DMS 273 (cell line): ENCODE data around the gene WWC2.
"Not testable (repeated sequence)": the region's sequence is repeated elsewhere in the genome, so short reads cannot be mapped to it uniquely, and the experiment has no call there.

Source experiments
- DNase-seq: peaks from one replicate; lab custom pipeline; 2025; ENCODE audit not compliant: unreplicated experiment; lab: John Stamatoyannopoulos, UW

Gene WWC2

DNA sequence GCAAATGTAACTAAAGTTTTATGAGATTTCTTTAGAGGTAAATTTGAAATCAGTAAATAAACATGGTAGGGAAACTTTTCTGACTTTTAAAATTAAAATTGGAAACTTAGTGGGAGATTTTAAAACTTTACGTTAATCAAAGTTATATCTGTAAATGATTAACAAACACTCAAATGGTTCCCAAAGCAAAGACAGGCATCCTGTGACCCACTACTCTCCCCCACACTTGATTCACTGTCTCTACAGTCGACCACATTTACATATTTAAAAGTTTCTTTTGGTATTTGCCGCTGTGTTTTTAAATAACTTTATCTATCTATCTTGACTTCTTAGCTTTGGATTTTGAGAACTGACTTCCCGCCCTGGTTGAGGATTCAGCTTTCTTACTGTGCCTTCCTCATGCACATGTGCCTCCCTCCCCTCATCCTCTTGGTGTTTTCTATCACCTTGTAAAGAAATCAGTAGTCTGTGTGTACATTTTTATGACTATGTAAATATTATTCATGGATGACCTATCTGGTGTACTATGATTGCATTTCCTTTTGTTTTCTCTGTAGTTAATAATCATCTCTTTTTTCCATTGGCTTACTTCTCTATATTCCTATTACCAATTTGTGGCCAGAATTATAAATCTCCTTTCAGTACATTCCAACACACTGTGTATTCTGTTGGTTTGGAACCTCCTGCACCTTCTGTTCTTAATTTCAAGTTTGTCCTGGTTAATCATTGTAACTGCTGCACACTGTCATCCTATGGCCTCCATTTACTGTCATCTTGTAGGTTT is 72.6 kb downstream of the WWC2 start:
- DNase-seq, result no peak

DNA sequence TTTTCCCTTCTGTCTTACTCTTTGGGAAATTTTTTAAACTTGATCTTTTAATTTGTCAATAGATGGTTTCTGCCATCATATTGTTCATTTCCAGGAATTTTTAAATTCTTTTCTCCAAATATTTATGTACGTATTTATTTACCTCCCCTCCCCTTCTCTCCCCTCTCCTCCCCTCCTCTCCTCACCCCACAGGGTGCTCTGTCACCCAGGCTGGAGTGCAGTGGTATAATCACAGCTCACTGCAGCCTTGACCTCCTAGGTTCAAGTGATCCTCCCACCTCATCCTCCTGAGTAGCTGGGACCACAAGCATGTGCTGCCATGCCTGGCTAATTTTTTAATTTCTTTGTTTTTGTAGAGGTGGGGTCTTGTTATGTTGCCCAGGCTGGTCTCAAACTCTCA is 73.8 kb downstream of the WWC2 start:
- no peak for DNase-seq

DNA sequence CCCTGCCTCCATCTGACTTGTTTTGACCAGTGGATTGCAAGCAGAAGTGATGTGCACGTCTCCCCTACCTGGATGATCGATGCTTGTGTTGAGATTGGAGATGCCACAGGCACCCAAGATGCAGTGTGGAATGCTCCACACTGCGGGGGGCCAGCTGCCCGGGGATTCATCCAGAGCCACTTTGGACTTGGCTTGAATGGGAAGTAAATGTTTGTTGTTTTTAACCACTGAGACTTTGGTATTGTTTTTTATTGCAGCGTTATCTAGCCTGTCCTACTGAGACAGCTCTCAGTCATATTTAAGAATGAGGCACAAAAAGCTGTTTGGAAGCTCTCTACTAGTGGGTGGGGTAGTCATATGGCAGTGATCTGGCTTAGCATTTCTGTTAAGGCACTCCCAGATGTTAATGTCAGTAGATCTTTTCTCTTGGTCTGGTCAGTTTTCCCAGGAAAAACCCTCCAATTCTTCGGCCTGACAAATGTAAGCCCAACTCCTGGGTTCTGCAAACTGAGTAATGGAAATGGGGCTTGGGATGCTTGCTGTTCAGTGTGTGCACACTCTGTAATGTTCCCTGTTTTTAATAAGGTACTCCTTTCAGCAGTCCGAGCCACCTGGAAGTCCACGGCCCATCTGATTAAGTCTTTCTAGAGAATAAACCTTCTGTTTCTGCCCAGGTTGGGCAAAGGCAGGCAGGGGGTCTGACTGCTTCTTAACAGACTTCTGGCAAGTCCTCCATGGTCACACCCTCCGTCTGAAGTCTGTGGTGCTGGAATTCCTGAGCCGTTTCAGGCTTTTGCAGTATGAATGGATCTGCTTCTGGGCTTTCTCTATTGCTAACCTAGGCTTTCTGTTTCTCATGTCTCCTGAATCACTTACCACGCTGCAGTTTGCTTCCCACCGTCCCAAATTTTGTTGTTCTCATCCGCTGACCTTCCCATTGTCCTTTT is 74.8 kb downstream of the WWC2 start:
- peak; percentile 35 for DNase-seq

DNA sequence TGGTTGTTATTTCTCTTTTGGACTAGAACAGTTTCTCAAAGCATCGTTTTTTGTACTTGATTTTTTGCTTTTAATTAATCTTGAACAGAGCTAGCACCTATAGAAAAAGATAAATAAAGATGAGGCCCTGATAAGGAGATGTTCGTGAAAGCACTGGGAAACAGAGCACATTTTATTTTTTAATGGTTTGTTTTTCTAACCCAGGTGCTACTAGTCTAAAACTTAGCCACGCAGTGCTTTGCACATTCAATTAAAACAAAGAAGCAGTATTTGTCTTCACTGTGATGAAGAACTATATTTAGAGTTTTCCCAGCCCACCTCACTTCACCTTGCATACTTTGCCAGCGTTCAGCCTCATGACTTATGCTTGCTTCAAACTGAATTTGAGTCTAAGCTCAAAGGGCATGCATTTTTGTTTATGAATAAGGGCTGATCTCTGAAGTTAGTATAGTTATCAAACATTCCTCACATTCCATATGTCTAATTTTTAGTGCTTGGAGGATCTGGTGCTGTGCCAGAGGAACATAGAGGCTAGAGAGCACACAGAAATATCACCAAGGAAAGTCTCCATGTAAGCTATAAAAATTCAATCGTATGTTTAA is 76.7 kb downstream of the WWC2 start:
- no peak for DNase-seq

DNA sequence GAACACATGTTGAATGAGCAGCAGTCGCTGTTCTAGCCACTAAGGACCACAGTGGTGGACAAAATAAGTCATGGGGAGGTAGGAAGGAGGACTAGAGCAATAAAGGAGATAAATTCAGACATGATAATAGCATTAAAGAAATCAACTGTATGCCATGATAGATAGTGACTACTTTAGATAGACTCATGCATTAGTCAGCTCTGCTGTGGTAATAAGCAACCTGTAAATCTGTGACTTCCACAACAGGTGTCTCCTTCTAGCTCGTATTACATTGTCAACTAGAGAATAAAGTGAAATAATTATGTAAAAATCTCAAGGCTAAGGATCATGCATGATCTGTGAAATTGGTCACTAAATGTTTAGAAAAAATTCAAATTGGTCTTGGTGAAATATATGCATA is 77.9 kb downstream of the WWC2 start:
- no peak for DNase-seq

DNA sequence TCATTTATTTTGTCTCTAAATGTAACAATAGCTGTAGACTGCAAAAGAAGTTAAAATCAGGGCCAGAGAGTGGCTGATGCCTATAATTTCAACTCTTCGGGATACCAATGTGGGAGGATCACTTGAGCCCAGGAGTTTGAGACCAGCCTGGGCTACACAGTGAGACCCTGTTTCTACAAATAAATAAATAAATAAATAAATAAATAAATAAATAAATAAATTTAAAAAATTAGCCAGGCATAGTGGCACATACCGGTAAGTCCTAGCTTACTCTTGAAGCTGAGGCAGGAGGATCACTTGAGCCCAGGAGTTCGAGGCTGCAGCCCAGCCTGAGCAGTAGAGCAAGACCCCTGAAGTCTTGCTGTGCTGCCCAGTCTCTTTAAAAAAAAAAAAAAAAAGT is 79.1 kb downstream of the WWC2 start:
- DNase-seq, result no peak

DNA sequence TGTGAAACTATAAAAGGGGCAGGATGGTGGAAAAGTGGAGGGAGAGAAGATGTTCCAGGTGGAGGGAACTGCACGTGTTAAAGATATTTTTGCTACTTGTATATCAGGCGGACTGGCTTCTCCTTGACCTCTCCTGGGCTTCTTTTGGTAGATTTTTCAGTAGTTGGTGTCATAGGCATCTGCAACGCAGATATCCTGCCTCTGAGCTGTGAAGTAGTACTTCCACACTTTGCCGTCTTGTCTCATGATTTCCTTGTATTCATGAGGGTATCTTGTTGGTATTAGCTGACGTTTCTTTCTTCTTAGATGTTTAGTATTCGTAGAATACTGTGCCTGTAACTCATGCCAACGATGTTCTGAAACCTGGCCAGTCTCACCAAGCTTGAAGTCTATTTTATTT is 81.0 kb downstream of the WWC2 start:
- no peak for DNase-seq

DNA sequence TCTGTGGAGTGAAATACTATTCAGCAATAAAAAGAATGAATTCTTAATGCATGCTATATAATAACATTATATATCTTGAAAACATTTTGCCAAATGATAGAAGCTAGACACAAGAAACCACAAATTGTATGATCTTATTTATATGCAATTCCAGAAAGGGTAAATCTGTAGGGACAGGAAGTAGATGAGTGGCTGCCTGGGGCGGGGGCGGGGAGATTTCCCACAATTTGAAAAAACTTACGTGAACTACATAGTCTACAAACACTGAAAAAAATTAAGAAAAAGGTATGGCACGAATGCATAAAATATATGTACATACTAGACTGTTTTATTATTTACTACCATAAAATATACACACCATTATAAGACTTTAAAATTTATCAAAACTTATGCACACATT is 81.6 kb downstream of the WWC2 start:
- DNase-seq, result no peak

DNA sequence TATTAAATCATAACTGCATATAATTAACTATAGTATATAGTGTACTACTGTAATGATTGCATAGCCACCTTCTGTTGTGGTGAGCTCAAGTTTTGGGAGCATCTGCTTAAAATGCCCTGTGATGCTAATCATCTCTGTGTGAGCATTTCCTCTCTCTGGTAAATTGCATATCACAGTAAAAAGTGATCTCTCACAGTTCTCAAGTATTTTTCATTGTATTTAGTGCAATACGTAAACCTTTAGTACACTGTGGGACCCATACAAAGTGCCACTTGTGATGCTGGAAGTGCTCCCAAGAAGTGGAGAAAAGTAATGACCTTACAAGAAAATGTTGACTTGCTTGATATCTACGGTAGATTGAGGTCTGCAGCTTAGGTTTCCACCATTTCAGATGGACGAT is 82.0 kb downstream of the WWC2 start:
- peak; percentile 50 for DNase-seq

DNA sequence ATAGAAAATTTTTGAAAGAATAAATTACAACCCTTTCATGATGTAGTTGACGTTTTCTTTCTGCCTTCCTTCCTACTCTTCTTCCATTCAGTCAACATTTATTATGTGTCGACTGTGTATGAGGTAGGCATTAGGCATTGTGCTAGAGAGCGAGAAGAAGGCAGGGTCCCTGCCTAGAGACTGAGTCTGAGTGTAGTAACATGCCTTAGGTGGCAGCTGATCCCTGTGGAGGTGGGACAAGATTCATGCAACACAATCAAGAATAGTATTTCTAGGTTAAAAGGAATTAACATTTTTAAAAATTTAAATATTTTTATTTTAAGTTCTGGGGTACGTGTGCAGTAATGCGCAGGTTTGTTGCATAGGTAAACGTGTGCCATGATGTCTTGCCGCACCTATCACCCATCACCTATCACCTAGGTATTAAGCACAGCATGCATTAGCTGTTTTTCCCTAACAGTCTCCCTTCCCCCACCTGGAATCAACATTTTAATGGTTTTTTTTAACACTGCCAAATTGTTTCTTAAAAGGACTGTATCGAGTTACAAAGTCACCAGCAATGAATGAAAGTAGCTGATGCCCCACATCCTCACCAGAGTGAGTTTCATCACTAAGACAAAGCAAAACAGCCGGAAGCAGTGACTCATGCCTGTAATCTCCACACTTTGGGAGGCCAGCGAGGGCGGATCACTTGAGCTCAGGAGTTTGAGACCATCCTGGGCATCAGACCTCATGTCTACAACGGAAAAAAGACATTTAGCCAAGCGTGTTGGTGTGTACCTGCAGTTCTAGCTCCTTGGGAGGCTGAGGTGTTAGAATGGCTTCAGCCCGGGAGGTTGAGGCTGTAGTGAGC is 84.0 kb downstream of the WWC2 start:
- peak; percentile 50 for DNase-seq

DNA sequence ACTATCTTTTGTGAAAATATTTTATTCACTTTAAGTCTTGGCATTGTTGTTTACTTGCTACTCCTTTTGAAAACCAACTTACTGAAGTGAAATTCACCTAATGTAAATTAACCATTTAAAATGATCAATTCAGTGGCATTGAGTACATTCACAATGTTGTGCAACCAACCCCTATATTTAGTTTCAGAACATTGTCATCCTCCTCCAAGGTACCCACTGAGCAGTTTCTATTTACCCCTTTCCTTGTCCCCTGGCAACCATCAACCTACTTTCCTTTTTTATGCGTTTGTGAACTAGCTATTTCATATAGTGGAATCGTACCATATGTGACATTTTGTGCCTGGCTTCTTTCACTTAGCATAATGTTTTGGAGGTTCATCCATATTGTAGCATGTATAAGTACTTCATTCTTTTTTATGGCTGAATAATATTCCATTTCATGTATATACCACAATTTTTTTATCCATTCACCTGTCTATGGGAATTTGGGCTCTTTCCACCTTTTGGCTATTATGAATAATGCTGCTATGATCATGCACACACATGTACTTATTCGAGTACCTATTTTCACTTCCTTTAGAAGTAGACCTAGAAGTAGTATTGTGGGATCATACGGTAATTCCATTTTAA is 85.0 kb downstream of the WWC2 start:
- DNase-seq, result no peak

DNA sequence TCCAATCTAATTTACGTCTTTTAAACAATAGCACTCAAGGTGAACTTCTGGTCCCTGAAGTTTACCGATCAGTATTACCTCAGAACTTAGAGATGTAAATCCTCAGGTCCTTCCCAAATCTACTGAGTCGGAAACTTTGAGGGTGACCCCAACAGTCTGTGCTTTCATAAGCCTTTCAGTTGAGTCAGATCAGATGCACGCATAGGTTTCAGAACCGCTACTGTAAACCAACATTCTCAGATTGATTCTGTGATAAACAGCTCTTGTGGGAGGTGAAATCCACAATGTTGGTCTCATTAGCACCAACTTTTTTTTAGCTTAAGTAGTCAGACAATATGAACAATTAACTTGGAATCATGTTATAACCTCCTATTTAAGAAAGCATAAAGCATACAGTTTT is 86.0 kb downstream of the WWC2 start:
- DNase-seq, result no peak

DNA sequence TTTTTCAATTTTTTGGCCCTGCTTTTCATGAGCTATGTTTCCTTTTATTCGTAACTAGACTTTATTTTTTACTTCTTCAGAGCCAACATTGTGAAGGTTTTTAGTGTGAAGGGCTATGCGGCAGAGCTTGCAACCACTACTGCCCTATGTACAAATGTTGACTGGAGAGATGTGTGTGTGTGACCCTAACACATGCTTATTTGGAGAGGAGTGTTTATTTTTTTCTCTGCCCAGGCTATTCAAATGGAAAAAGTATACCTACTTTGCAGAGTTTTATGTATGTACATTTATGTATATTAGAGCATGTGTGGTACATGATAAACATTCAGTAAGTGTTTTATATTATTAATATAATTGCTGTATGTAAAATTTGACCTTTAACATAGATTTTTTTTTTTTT is 86.5 kb downstream of the WWC2 start:
- DNase-seq, result no peak

DNA sequence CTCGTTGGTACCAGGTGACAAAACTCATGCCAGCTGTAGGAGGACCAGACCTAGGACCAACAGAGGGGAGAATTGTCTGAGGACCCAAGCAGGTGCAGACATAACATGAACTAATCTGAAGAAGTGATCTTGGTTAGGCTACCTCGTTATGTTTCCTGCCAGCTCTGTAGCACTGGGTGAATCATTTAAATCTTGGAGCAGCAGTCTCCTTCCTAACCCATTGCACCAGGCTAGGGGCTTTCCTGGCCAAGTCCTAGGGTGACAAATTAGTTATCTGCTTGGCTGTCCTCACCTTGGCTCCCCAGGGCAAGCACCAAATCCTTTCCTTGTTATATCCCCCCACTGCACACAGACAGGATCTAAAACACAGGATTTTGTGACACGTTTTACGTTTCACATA is 87.8 kb downstream of the WWC2 start:
- no peak for DNase-seq

DNA sequence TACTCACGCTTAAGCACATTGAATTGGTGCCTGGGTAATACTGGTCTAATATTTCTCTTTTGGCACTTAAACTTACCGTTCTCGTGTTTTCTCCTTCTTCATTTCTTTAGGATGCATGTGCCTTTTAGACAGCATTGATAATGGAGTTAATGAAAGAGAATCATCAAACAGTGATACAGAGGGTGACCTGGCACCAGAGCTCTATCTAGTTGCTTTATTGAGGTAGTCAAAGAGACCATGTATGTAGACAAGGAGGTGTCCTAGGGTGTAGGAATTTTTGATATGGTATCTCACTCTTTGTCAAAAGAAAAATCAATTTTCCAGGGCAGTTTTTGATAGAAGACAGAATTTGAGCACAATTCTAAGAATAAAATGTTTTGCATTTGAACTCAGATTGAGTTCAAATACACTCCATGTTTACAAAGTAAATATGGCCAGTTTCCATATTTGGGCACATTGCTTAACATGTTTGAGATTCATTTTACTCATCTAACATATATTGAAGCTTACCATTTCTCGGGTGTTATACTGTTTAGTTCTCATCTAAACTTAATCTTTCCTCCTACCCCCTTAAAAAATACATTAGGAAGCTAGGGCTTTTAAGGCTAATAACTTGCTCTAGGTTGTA is 92.0 kb downstream of the WWC2 start:
- no peak for DNase-seq

DNA sequence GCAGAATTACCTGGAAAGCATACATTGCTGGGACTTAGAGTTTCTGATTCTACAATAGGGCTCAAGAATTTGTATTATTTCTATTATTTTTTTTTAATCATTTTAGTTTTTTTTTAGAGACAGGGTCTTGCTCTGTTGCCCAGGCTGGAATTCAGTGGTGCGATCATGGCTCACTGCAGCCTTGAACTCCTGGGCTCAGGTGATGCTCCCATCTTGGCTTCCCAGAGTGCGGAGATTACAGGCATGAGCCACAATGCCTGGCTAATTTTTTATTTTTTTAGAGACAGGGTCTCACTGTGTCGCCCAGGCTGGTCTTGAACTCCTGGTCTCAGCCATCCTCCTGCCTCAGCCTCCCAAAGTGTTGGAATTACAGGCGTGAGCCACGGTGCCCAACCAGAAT is 92.6 kb downstream of the WWC2 start:
- DNase-seq, result no peak

DNA sequence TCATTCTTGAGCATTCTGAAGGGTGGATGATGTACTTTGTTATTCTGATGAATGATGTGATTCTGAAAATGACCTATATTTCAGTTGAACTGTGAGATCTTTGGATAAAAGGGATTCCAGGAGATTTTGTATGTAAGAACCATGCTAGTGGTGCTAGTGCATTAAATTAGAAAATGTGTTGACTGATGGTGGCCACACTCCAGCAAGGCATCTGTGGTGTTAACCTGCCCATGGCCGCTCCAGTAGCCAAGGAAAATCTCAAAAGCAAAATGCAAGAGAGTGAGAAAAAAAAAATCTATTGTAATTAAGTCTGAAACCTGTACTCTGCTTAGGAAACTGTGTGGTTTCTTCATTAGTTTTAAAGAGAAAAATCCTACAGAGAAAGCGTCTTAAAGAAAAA is 93.5 kb downstream of the WWC2 start:
- DNase-seq, result no peak

DNA sequence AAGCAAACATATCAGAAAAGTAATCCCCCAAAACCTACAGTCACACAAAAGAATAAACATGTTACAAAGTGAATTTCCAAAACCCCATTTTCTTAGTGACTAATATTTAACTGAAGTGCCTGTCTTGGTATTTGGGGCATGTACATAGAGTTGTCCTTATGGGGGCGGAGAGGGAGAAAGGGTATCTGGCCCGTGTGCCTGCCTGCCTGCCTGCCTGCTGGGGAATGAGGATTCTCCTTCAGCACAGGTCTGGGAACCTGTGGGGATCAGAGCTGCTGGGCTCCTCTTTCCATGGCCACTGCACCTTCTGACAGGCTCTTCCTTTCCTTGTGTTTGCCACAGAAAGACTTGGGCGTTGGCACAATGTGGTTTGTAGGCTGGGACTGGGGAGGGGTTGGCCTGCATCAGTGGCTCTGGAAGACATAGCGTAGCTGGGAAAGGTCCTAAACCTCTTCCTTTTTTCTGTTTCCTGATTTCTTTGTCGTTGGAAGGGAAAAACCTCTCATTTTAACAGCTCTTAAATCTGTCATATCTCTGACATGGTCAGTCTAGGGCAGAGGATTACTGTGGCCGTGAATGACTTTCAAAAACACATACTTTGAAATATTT is 94.8 kb downstream of the WWC2 start:
- not testable (repeated sequence) for DNase-seq

DNA sequence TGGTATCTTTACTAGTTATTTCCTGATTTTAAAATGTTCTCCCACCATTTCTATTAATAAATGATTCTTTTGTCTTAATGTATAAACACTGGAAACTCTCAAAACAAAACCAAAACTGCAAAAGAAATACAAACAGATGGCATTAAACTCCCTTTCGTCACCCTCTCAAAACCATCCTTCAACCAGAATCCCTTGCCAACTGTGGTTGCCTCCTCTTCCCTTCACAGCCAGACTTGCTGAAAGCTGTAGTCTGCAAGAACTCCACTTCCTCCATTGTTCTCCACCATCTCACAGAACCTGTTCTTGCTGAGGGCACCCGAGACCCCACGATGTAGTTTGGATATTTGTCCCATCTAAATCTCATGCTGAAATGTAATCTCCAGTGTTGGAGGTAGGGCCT is 96.5 kb downstream of the WWC2 start:
- no peak for DNase-seq

DNA sequence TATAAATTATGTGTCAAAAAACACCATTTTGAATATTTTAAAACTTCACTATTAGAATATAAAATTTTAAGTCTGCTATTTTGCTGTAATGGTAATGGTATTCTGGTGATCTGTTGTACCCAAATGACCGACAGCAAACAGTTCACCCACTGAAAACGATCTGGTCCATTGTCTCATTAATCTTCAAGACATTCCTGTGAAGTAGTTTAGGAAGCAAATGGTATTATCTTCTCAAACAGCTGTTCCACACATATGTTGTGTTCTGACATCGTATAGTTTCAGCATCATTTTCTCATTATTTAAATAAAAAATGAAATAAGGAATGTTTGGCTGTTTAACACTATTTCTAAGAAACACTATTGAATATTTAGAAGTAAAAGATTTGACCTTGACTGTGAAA is 98.1 kb downstream of the WWC2 start:
- DNase-seq, result no peak
